ENCODE measurements around the gene FANCB. TPM values are rescaled to one million over a fixed set of nuclear protein-coding genes. Genes with fewer than 3 reads are reported as not detected.

The FANCB gene
- total and polyA plus RNA-seq, 2 of the 4 experiments (the other 2 are of a cell fraction), result 2.5 to 7.7 TPM

DNA sequence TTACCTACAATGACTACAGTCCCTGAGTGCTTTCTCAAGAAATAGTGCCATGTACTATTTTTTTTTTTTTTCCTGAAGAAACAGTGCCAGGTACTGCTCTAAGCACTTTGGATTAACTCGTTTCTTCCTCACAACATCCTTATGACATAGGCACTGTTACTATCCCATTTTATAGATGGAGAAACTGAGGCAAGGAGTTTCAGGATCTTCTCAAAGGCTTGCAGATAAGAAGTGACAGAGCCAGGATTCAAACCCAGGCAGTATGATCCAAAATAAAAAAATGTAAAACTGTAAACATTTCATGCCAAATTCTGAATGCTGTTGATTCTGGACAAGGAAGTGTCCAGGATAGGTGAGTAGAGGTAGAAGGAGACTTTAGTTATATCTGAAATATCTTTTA lies 1.1 kb downstream of the FANCB start:
- H3K23ac ChIP-seq (ENCODE audit: low read depth, low read length), result no peak overlapping the region
- no peak overlapping the region for H3K27ac ChIP-seq (ENCODE audit: insufficient read depth, low read length)
- H2BK20ac ChIP-seq (ENCODE audit: low read depth, low read length), result no peak overlapping the region
- H2BK120ac ChIP-seq (ENCODE audit: low read depth, low read length), result no peak overlapping the region
- ATAC-seq (ENCODE audit: low read depth) (no peak), DNase-seq (no peak)
- TF ChIP-seq RCOR1 (IDR thresholded peaks at IDR 0.05; ENCODE audit: insufficient replicate concordance, low read length) (no peak), MAZ (IDR thresholded peaks at IDR 0.05; ENCODE audit: borderline replicate concordance, low read depth, low read length) (no peak), BHLHE40 (IDR thresholded peaks at IDR 0.05; ENCODE audit: low read depth, low read length) (no peak), NFE2L2 (IDR thresholded peaks at IDR 0.05; ENCODE audit: low read depth, low read length) (no peak), CEBPB (IDR thresholded peaks at IDR 0.05; ENCODE audit: low read depth, low read length) (no peak), FOS (IDR thresholded peaks at IDR 0.05; ENCODE audit: low read depth, low read length) (no peak), RFX5 (IDR thresholded peaks at IDR 0.05; ENCODE audit: low read depth, low read length) (no peak), MXI1 (IDR thresholded peaks at IDR 0.05; ENCODE audit: borderline replicate concordance, low read depth, low read length) (no peak), SMC3 (IDR thresholded peaks at IDR 0.05; ENCODE audit: low read depth, low read length) (no peak), RAD21 (IDR thresholded peaks at IDR 0.05; ENCODE audit: low read length) (no peak), MAFK (IDR thresholded peaks at IDR 0.05; ENCODE audit: low read depth, low read length) (no peak), CHD1 (IDR thresholded peaks at IDR 0.05; ENCODE audit: low read depth, low read length) (no peak), POLR2A (IDR thresholded peaks at IDR 0.05; ENCODE audit: low read depth, low read length) (no peak)
- TF ChIP-seq, protein P1, sequence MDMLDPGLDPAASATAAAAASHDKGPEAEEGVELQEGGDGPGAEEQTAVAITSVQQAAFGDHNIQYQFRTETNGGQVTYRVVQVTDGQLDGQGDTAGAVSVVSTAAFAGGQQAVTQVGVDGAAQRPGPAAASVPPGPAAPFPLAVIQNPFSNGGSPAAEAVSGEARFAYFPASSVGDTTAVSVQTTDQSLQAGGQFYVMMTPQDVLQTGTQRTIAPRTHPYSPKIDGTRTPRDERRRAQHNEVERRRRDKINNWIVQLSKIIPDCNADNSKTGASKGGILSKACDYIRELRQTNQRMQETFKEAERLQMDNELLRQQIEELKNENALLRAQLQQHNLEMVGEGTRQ (IDR thresholded peaks at IDR 0.05; ENCODE audit: low read depth, low read length), result no peak
- TF ChIP-seq, protein P2, sequence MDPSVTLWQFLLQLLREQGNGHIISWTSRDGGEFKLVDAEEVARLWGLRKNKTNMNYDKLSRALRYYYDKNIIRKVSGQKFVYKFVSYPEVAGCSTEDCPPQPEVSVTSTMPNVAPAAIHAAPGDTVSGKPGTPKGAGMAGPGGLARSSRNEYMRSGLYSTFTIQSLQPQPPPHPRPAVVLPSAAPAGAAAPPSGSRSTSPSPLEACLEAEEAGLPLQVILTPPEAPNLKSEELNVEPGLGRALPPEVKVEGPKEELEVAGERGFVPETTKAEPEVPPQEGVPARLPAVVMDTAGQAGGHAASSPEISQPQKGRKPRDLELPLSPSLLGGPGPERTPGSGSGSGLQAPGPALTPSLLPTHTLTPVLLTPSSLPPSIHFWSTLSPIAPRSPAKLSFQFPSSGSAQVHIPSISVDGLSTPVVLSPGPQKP (IDR thresholded peaks at IDR 0.05; ENCODE audit: borderline replicate concordance, low read depth, low read length), result no peak
- TF ChIP-seq, protein P3, sequence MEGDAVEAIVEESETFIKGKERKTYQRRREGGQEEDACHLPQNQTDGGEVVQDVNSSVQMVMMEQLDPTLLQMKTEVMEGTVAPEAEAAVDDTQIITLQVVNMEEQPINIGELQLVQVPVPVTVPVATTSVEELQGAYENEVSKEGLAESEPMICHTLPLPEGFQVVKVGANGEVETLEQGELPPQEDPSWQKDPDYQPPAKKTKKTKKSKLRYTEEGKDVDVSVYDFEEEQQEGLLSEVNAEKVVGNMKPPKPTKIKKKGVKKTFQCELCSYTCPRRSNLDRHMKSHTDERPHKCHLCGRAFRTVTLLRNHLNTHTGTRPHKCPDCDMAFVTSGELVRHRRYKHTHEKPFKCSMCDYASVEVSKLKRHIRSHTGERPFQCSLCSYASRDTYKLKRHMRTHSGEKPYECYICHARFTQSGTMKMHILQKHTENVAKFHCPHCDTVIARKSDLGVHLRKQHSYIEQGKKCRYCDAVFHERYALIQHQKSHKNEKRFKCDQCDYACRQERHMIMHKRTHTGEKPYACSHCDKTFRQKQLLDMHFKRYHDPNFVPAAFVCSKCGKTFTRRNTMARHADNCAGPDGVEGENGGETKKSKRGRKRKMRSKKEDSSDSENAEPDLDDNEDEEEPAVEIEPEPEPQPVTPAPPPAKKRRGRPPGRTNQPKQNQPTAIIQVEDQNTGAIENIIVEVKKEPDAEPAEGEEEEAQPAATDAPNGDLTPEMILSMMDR (conservative IDR thresholded peaks at IDR 0.05; ENCODE audit: low read depth, low read length), result no peak
- no peak overlapping the region for H2BK15ac ChIP-seq (ENCODE audit: low read depth, low read length)
- no peak overlapping the region for H3K4me3 ChIP-seq (ENCODE audit: insufficient read depth, low read depth, low read length)
- peaks cover 18% of the 10 kb centered on the region in 2 experiments for H3K79me1 ChIP-seq (ENCODE audit: low read depth in 1 of 2, low read length in 2 of 2)
- in situ Hi-C loops (cut with MboI; ENCODE audit: low sequenced_read_pairs) (no loop called here), intact Hi-C loops (cut with micrococcal nuclease) (loop anchor here (2.0 to 5.0 kb wide), 3 partner anchors 186 to 271 kb away; no protein-coding TSS in a partner anchor), dilution Hi-C loops (cut with HindIII; ENCODE audit: low sequenced_read_pairs, unreplicated experiment) (no loop called here)
- ChIA-PET CTCF (no interaction called here), POLR2A (ENCODE audit: unreplicated experiment) (interaction anchor here (0.6 kb wide), 1 partner anchor 573 kb away, joined by 3 read pairs; no protein-coding TSS in a partner anchor)
- H2AK9ac ChIP-seq (replicated peaks; ENCODE audit: low read depth, low read length, poor library complexity), result no peak overlapping the region
- H3K9me3 ChIP-seq (ENCODE audit: control insufficient read depth, insufficient read depth, low read length), result peaks cover 2% of the 10 kb centered on the region; the same call in 1 of the 2 replicates
- no peak overlapping the region for H4K5ac ChIP-seq (ENCODE audit: low read depth, low read length)
- H3K4me1 ChIP-seq (ENCODE audit: control insufficient read depth, insufficient read depth, low read length), result no peaks in the 10 kb centered on the region
- BruUV-seq (replicated peaks), result no TSS peak
- H4K8ac ChIP-seq (ENCODE audit: low read depth in 2 of 2, low read length in 2 of 2), result no peak overlapping the region
- H3K4me2 ChIP-seq (ENCODE audit: low read depth, low read length), result no peak overlapping the region
- no peak overlapping the region for H3K18ac ChIP-seq (ENCODE audit: low read depth, low read length)
- H4K20me1 ChIP-seq (ENCODE audit: insufficient read depth, low read length), result no peaks in the 10 kb centered on the region
- no CpG with 5 or more reads among the region's 1 CpG for WGBS, 2 experiments (ENCODE audit: extremely low coverage in 2 of 2, insufficient read length in 1 of 2)
- H2BK5ac ChIP-seq (ENCODE audit: low read depth, low read length, poor library complexity, severe bottlenecking), result no peak overlapping the region
- H3K56ac ChIP-seq (ENCODE audit: extremely low read depth, insufficient read depth, low read length), result no peak overlapping the region
- peaks cover 2% of the 10 kb centered on the region for H3K36me3 ChIP-seq (ENCODE audit: control insufficient read depth, insufficient read depth, low read length)
- no peaks in the 10 kb centered on the region for H3K9me1 ChIP-seq (ENCODE audit: insufficient read depth, low read length)
- no peak overlapping the region for H3K9ac ChIP-seq (ENCODE audit: low read depth, low read length)
- H3K4ac ChIP-seq (ENCODE audit: low read depth, low read length), result no peak overlapping the region
- no peaks in the 10 kb centered on the region for H3K27me3 ChIP-seq (ENCODE audit: control insufficient read depth, insufficient read depth, low read length)
- no peak overlapping the region for H3K14ac ChIP-seq (replicated peaks; ENCODE audit: low read depth, low read length)
- H2AFZ ChIP-seq (replicated peaks; ENCODE audit: low read length, poor library complexity), result no peak overlapping the region
- H2AK5ac ChIP-seq (ENCODE audit: low read depth, low read length), result no peak overlapping the region
- H4K91ac ChIP-seq (ENCODE audit: insufficient read depth, low read depth, low read length), result no peak overlapping the region
